Breast epithelium (tissue), 4 donors: ENCODE measurements around the gene RNF149. TPM values are rescaled to one million over a fixed set of nuclear protein-coding genes. Genes with fewer than 3 reads are reported as not detected.

ENCODE experiments used
- DNase-seq, 2 donors: peaks; one replicate each; pipeline ENCODE4 v3.0.0-alpha.2; 2019; ENCODE audit warnings: low spot score in 2 of 2
- H3K27ac ChIP-seq, 2 donors: fragments of 200-600 bp; sonication (generic) in 1 of 2; one replicate each; pipeline ENCODE4 v1.5.1; 2016 to 2019; ENCODE audit warnings: mild to moderate bottlenecking in 1 of 2
- H3K27me3 ChIP-seq, 2 donors: fragments of 200-600 bp; sonication (generic) in 1 of 2; one replicate each; pipeline versions ENCODE4 v1.5.1 to v1.6.0; 2017 to 2019; ENCODE audit warnings: control low read depth in 1 of 2, mild to moderate bottlenecking in 1 of 2
- H3K36me3 ChIP-seq: fragments of 200-600 bp; one replicate; pipeline ENCODE4 v1.5.1; 2019
- H3K4me1 ChIP-seq, 2 donors: fragments of 200-600 bp; sonication (generic); one replicate each; pipeline ENCODE4 v1.5.1; 2016 to 2019; ENCODE audit warnings: control low read depth in 1 of 2
- H3K4me3 ChIP-seq, 3 donors: fragments of 200-600 bp; sonication (generic); 1 replicate in 2 of 3; 2 replicates in 1 of 3; pipeline ENCODE4 v1.5.1; 2016 to 2019; ENCODE audit warnings: mild to moderate bottlenecking in 3 of 3, moderate library complexity in 2 of 3
- H3K9me3 ChIP-seq, 2 donors: fragments of 200-600 bp; sonication (generic) in 1 of 2; one replicate each; pipeline ENCODE4 v1.5.1; 2016 to 2019; ENCODE audit warnings: control low read depth in 1 of 2
- CTCF ChIP-seq, 3 donors: fragments of 450-650 bp; IDR thresholded peaks; one replicate each; pipeline ENCODE4 v1.5.1; 2016 to 2017; ENCODE audit warnings: antibody characterized with exemption in 3 of 3, mild to moderate bottlenecking in 3 of 3, moderate library complexity in 3 of 3
- POLR2A ChIP-seq: fragments of 450-650 bp; IDR thresholded peaks from one replicate; pipeline ENCODE4 v1.6.1; 2016; ENCODE audit warnings: antibody characterized with exemption, mild to moderate bottlenecking, moderate library complexity
- POLR2AphosphoS5 ChIP-seq, 3 donors: sonication (generic); formaldehyde crosslinking; IDR thresholded peaks; one replicate each; pipeline ENCODE4 v1.6.1; 2017; ENCODE audit warnings: antibody characterized with exemption in 3 of 3
- intact Hi-C: fragments of 100-400 bp; cut with DNase I; formaldehyde crosslinking; loops from one replicate; pipeline ENCODE4 v1.15.1; 2023; ENCODE audit warnings: low total_unique reads
- total RNA-seq, 3 donors: library from RNA; depleted of rRNA; stranded (reverse); fragments of >200 nt; gene quantifications; one replicate each; pipeline ENCODE4 v1.1.0, GENCODE V29; 2016

Gene RNF149
- total RNA-seq, 3 donors from 2014 or later = 65.6 to 101 (median 75.4) TPM

- H3K36me3 ChIP-seq = no peaks in the 10 kb centered on the region
- no peak overlapping the region for H3K4me3 ChIP-seq
- DNase-seq = no peak
- H3K27me3 ChIP-seq = no peaks in the 10 kb centered on the region
- TF ChIP-seq POLR2AphosphoS5 (IDR thresholded peaks at IDR 0.05) (no peak), POLR2A (no peak), CTCF (IDR thresholded peaks at IDR 0.05) (no peak)
- peaks cover 0 to 4% of the 10 kb centered on the region in 2 donors for H3K9me3 ChIP-seq
- intact Hi-C loops = no loop called here
- no peaks in the 10 kb centered on the region for H3K4me1 ChIP-seq
- H3K27ac ChIP-seq = peak overlapping the region in 1 of 2 donors; percentile 28
Measured at GRCh38 chr2:101234169-101234938, 74.1 kb downstream of the RNF149 start.

- H3K36me3 ChIP-seq = no peaks in the 10 kb centered on the region
- no peak for TF ChIP-seq CTCF (IDR thresholded peaks at IDR 0.05)
- no peak for TF ChIP-seq POLR2A
- no peak for TF ChIP-seq POLR2AphosphoS5 (IDR thresholded peaks at IDR 0.05)
- no peak overlapping the region for H3K27ac ChIP-seq
- peak overlapping the region in 1 of 3 donors; percentile 18 for H3K4me3 ChIP-seq
- intact Hi-C loops = no loop called here
- no peak for DNase-seq
- no peaks in the 10 kb centered on the region for H3K4me1 ChIP-seq
- peaks cover 0 to 4% of the 10 kb centered on the region in 2 donors for H3K9me3 ChIP-seq
- no peaks in the 10 kb centered on the region for H3K27me3 ChIP-seq
Measured at GRCh38 chr2:101232770-101233169, 75.7 kb downstream of the RNF149 start.

DNA sequence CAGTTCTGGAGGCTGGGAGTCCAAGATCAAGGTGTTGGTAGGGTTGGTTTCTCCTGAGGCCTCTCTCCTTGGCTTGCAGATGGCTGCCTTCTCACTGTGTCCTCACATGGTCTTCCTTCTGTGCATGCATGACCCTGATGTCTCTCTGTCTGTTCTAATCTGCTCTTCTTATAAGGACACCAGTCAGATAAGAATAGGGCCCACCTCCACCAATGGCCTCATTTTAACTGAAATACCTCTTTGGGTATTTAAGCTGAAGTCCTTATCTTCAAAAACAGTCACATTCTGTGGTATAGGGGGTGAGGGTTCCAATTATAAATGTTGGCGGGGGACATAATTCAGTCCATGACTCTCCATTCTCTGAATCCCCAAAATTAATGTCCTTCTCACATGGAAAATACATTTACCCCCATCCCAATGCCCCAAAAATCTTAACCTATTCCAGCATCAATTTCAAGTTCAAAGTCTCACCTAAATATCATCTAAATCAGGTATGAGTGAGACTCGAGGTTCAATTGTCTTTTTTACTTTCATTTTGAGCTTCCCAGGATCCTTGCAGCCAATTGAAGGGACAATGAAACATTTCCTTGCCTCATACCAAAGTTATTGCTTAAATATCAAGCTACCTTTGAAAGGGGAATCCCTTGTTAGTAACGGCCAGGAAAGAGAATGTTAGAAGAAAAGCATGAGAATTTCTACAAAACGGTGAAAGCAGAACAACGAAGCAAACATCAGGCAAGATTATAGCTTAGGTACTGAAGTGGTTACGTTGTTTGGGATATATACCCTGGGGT, 76.4 kb downstream of the RNF149 start:
- intact Hi-C loops = no loop called here
- DNase-seq = no peak
- Histone ChIP-seq H3K4me1 (no peaks in the 10 kb centered on the region), H3K27ac (no peak overlapping the region), H3K4me3 (peak overlapping the region in 2 of 3 donors; percentile 18 to 36), H3K36me3 (no peaks in the 10 kb centered on the region), H3K9me3 (peaks cover 0 to 4% of the 10 kb centered on the region in 2 donors), H3K27me3 (no peaks in the 10 kb centered on the region)
- TF ChIP-seq POLR2AphosphoS5 (IDR thresholded peaks at IDR 0.05) (no peak), POLR2A (no peak)

DNA sequence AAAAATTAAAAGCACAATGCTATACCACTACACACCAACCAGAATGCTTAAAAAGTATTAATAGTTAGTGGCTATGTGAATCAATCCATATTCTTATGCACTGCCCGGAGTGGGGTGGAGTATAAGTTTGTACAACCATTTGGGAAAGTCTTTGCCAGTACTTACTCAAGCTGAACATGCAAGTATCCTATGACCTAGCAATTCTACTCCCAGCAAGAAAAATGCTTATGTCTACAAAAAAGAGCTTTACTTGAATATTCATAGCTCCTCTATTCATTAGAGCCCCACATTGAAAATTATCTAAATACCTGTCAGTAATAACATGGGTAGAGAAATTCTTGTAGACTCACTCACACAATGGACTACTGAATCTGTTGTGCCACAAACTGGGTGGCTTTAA, 77.3 kb downstream of the RNF149 start:
- intact Hi-C loops = no loop called here
- Histone ChIP-seq H3K27ac (no peak overlapping the region), H3K36me3 (no peaks in the 10 kb centered on the region), H3K27me3 (no peaks in the 10 kb centered on the region), H3K9me3 (peaks cover 0 to 4% of the 10 kb centered on the region in 2 donors), H3K4me3 (no peak overlapping the region), H3K4me1 (no peaks in the 10 kb centered on the region)
- TF ChIP-seq POLR2A (no peak), CTCF (IDR thresholded peaks at IDR 0.05) (no peak), POLR2AphosphoS5 (IDR thresholded peaks at IDR 0.05) (no peak)
- no peak for DNase-seq

DNA sequence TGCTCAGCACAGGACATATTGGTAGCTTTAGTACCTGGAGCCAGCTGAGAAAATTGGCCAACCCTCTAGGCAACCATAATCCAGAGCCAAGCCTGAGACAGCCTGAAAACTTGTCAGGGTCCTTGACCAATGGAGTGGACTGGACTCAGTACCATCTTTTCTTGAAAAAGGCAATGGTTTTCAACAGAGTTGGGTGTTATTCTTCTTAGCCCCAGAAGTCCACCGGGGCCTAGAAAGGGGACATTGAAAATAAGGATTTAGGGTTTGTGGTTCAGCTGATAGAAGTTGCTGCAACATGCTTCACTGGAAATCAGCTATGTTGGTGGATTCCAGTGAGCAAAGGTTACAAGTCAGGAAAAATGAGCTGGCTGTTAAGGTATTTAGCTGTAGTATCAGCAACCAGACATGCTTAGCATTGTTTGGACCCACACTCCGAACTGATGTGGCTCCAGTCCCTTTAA, 77.9 kb downstream of the RNF149 start:
- H3K9me3 ChIP-seq = no peaks in the 10 kb centered on the region
- H3K4me3 ChIP-seq = no peak overlapping the region
- TF ChIP-seq CTCF (IDR thresholded peaks at IDR 0.05) (no peak), POLR2AphosphoS5 (IDR thresholded peaks at IDR 0.05) (no peak), POLR2A (no peak)
- intact Hi-C loops = no loop called here
- H3K4me1 ChIP-seq = no peaks in the 10 kb centered on the region
- DNase-seq = no peak
- H3K27me3 ChIP-seq = no peaks in the 10 kb centered on the region
- H3K36me3 ChIP-seq = no peaks in the 10 kb centered on the region
- H3K27ac ChIP-seq = no peak overlapping the region

Other genes starting within 250 kb of the RNF149 start
- 10 to 100 TPM; 19.5 to 92.4 (median 89.7) TPM for gene TBC1D8, start 157.3 kb downstream of the RNF149 start, total RNA-seq
- 10 to 100 TPM; 19.2 to 33.1 (median 23.9) TPM for gene CNOT11, start 55.8 kb downstream of the RNF149 start, total RNA-seq
- under 1 TPM in 1 of 3 donors, not detected in 2; under 0.01 TPM for gene CREG2, start 78.8 kb upstream of the RNF149 start, total RNA-seq
- gene RFX8, start 166.4 kb upstream of the RNF149 start, total RNA-seq = 1 to 10 TPM in 2 of 3 donors, under 1 TPM in 1; 0.96 to 3.8 (median 2.3) TPM